PC-3 (cell line): ENCODE data around the gene RGS17. TPM values are rescaled to one million over a fixed set of nuclear protein-coding genes. Genes with fewer than 3 reads are reported as not detected.

Source experiments
- ATAC-seq: fragments of 200-7000 bp; cut with Tn5 transposase; 2 replicates; pipeline ENCODE4 v1.9.1; 2020; ENCODE audit warnings: mild to moderate bottlenecking, moderate library complexity
- BruUV-seq: library from RNA; stranded (reverse); fragments of 400-500 nt; replicated peaks from 2 replicates; lab custom pipeline; 2021; lab: Mats Ljungman, UMichigan
- CTCF ChIA-PET: fragments of 300-600 bp; sonication (Branson Sonifier 250); formaldehyde crosslinking; loops from one replicate; lab custom pipeline; 2022; ENCODE audit warnings: antibody characterized with exemption; lab: Charles Lee
- POLR2A ChIA-PET: fragments of 300-600 bp; sonication (Branson Sonifier 250); formaldehyde crosslinking; loops from one replicate; lab custom pipeline; 2022; ENCODE audit warnings: antibody characterized with exemption; ENCODE audit not compliant: unreplicated experiment; lab: Charles Lee
- DNase-seq: peaks from one replicate; pipeline ENCODE4 v3.0.0-alpha.2; 2015
- H2AFZ ChIP-seq: fragments of 300-600 bp; sonication (generic); 2 replicates; pipeline ENCODE4 v1.6.0; 2016; ENCODE audit warnings: antibody characterized with exemption, low read length
- H3F3A ChIP-seq: fragments of 300-600 bp; sonication (generic); one replicate; pipeline ENCODE4 v1.6.0; 2017; ENCODE audit warnings: antibody characterized with exemption, low read length, control low read depth, mild to moderate bottlenecking; ENCODE audit not compliant: unreplicated experiment
- H3K27ac ChIP-seq: fragments of 300-600 bp; sonication (generic); 2 replicates; pipeline ENCODE4 v1.5.1; 2016; ENCODE audit warnings: mild to moderate bottlenecking, low read length
- H3K27me3 ChIP-seq: fragments of 300-600 bp; sonication (generic); 2 replicates; pipeline ENCODE4 v1.6.1; 2016; ENCODE audit warnings: low read length, mixed read lengths
- H3K36me3 ChIP-seq: fragments of 300-600 bp; sonication (generic); 2 replicates; pipeline ENCODE4 v1.6.1; 2016; ENCODE audit warnings: low read depth, mixed run types, low read length, mixed read lengths
- H3K4me1 ChIP-seq: fragments of 300-600 bp; sonication (generic); 2 replicates; pipeline ENCODE4 v1.5.1; 2016; ENCODE audit warnings: low read length; ENCODE audit not compliant: insufficient read depth
- H3K4me2 ChIP-seq: fragments of 300-600 bp; sonication (generic); 2 replicates; pipeline ENCODE4 v1.6.0; 2016; ENCODE audit warnings: low read length
- H3K4me3 ChIP-seq: fragments of 300-600 bp; sonication (generic); 2 replicates; pipeline ENCODE4 v1.5.1; 2016; ENCODE audit warnings: mild to moderate bottlenecking, low read length, mixed read lengths
- H3K79me2 ChIP-seq: fragments of 300-600 bp; sonication (generic); 2 replicates; pipeline ENCODE4 v1.6.1; 2017; ENCODE audit warnings: low read length, mixed read lengths
- H3K9ac ChIP-seq: fragments of 300-600 bp; sonication (generic); 2 replicates; pipeline ENCODE4 v1.6.0; 2016; ENCODE audit warnings: mild to moderate bottlenecking, low read length
- H3K9me2 ChIP-seq: fragments of 300-600 bp; sonication (generic); replicated peaks from 2 replicates; pipeline ENCODE4 v1.6.1; 2016; ENCODE audit warnings: mixed run types, low read length, mixed read lengths
- H3K9me3 ChIP-seq: fragments of 300-600 bp; sonication (generic); 2 replicates; pipeline ENCODE4 v1.6.1; 2016; ENCODE audit warnings: low read length, mixed read lengths
- H4K20me1 ChIP-seq: fragments of 300-600 bp; sonication (generic); 2 replicates; pipeline ENCODE4 v1.6.1; 2016; ENCODE audit warnings: low read length, mixed read lengths
- CTCF ChIP-seq: fragments of 300-600 bp; sonication (generic); conservative IDR thresholded peaks from 2 replicates; pipeline ENCODE4 v1.5.1; 2017; ENCODE audit warnings: antibody characterized with exemption, low read depth, mild to moderate bottlenecking, low read length
- EZH2 ChIP-seq: fragments of 300-600 bp; sonication (generic); IDR thresholded peaks from one replicate; pipeline ENCODE4 v1.6.1; 2017; ENCODE audit warnings: antibody characterized with exemption, mild to moderate bottlenecking, low read length; ENCODE audit not compliant: unreplicated experiment
- EZH2phosphoT487 ChIP-seq: fragments of 300-600 bp; sonication (generic); IDR thresholded peaks from 2 replicates; pipeline ENCODE4 v1.6.1; 2018; ENCODE audit warnings: mild to moderate bottlenecking, antibody characterized with exemption, low read length, borderline replicate concordance
- intact Hi-C: fragments of 100-400 bp; cut with micrococcal nuclease; formaldehyde crosslinking; loops from 2 replicates; pipeline ENCODE4 v1.9.0; 2023
- total RNA-seq: library from RNA; depleted of rRNA; stranded (reverse); fragments of >200 nt; gene quantifications from 2 replicates; pipeline ENCODE4 v1.2.3, GENCODE V29; 2014

The RGS17 gene
- total RNA-seq, 1 experiment from 2014 or later: 1.4 TPM

GRCh38 chr6:153073841-153074240, 57.2 kb downstream of the RGS17 start:
- intact Hi-C loops: no loop called here
- Histone ChIP-seq H3K79me2 (no peaks in the 10 kb centered on the region), H3K27me3 (no peaks in the 10 kb centered on the region)

DNA sequence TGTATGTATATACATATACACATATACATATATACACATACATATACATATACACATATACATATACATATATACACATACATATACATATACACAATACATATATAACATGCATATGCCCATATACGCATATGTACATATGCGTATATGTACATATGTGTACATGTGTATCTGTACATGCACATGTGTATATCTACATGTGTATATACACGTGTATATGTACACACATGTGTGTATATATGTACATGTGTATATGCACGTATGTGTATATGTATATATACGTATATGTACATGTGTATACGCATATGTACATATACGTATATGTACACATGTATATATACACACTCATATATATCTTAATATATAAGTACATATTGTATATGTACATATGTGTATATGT, 60.3 kb downstream of the RGS17 start:
- Histone ChIP-seq H3K4me1 (no peaks in the 10 kb centered on the region), H3K9ac (no peak overlapping the region), H3K9me3 (no peaks in the 10 kb centered on the region), H4K20me1 (no peaks in the 10 kb centered on the region), H3K36me3 (no peaks in the 10 kb centered on the region), H3K9me2 (no peaks in the 10 kb centered on the region), H3F3A (no peaks in the 10 kb centered on the region), H2AFZ (no peak overlapping the region), H3K27me3 (no peaks in the 10 kb centered on the region), H3K79me2 (no peaks in the 10 kb centered on the region), H3K27ac (no peak overlapping the region), H3K4me2 (no peak overlapping the region), H3K4me3 (no peak overlapping the region)
- CTCF ChIA-PET: no interaction called here
- POLR2A ChIA-PET: no interaction called here
- intact Hi-C loops: no loop called here
- ATAC-seq (no peak), DNase-seq (no peak)
- TF ChIP-seq CTCF (no peak), EZH2phosphoT487 (no peak), EZH2 (no peak)
- BruUV-seq: no TSS peak

More at GRCh38 chr6:153073841-153074240, 57.2 kb downstream of the RGS17 start:
- ATAC-seq (no peak), DNase-seq (no peak)
- POLR2A ChIA-PET: no interaction called here
- no peak for TF ChIP-seq EZH2phosphoT487
- TF ChIP-seq EZH2: no peak
- no peak for TF ChIP-seq CTCF
- no peaks in the 10 kb centered on the region for H4K20me1 ChIP-seq
- H3K4me2 ChIP-seq: no peak overlapping the region
- no peak overlapping the region for H3K27ac ChIP-seq
- no peaks in the 10 kb centered on the region for H3K36me3 ChIP-seq
- no peaks in the 10 kb centered on the region for H3F3A ChIP-seq
- H3K9me3 ChIP-seq: no peaks in the 10 kb centered on the region
- H2AFZ ChIP-seq: no peak overlapping the region
- CTCF ChIA-PET: no interaction called here
- H3K9me2 ChIP-seq: no peaks in the 10 kb centered on the region
- H3K9ac ChIP-seq: no peak overlapping the region
- H3K4me3 ChIP-seq: no peak overlapping the region
- H3K4me1 ChIP-seq: no peaks in the 10 kb centered on the region
- no TSS peak for BruUV-seq

- Histone ChIP-seq H3F3A (no peaks in the 10 kb centered on the region), H3K9me2 (no peaks in the 10 kb centered on the region), H3K4me3 (no peak overlapping the region), H3K27ac (no peak overlapping the region), H3K9me3 (no peaks in the 10 kb centered on the region), H3K4me1 (no peaks in the 10 kb centered on the region), H2AFZ (no peak overlapping the region), H4K20me1 (no peaks in the 10 kb centered on the region), H3K36me3 (no peaks in the 10 kb centered on the region), H3K79me2 (no peaks in the 10 kb centered on the region), H3K4me2 (no peak overlapping the region), H3K9ac (no peak overlapping the region), H3K27me3 (no peaks in the 10 kb centered on the region)
- no TSS peak for BruUV-seq
- CTCF ChIA-PET: no interaction called here
- TF ChIP-seq EZH2phosphoT487 (no peak), CTCF (no peak), EZH2 (no peak)
- ATAC-seq (no peak), DNase-seq (no peak)
- intact Hi-C loops: no loop called here
- POLR2A ChIA-PET: no interaction called here
Measured at GRCh38 chr6:153069897-153070296, 61.2 kb downstream of the RGS17 start.
